Activated CD8-positive, alpha-beta memory T cell treated with anti-CD3 and anti-CD28 coated beads, Interleukin-2, amount 50 U/mL, for 48 hours (primary cell): ENCODE data around the gene SLC25A15.
"Not testable (repeated sequence)": the region's sequence is repeated elsewhere in the genome, so short reads cannot be mapped to it uniquely, and the experiment has no call there.

Experiments
- DNase-seq: peaks from one replicate; pipeline ENCODE4 v3.0.0-alpha.2; 2020

Gene SLC25A15

GRCh38 chr13:40814803-40815202 lies 25.4 kb downstream of the SLC25A15 start:
- DNase-seq = no peak

GRCh38 chr13:40818926-40819325 lies 29.5 kb downstream of the SLC25A15 start:
- DNase-seq = no peak

- no peak for DNase-seq
These were observed 30.4 kb downstream of the SLC25A15 start for GRCh38 chr13:40819797-40820315.

- DNase-seq = not testable (repeated sequence)
These were observed 50.3 kb downstream of the SLC25A15 start for GRCh38 chr13:40839725-40840124.

GRCh38 chr13:40840955-40841354 lies 51.5 kb downstream of the SLC25A15 start:
- not testable (repeated sequence) for DNase-seq
